ENCODE measurements around the gene STXBP5.

Gene STXBP5

DNA sequence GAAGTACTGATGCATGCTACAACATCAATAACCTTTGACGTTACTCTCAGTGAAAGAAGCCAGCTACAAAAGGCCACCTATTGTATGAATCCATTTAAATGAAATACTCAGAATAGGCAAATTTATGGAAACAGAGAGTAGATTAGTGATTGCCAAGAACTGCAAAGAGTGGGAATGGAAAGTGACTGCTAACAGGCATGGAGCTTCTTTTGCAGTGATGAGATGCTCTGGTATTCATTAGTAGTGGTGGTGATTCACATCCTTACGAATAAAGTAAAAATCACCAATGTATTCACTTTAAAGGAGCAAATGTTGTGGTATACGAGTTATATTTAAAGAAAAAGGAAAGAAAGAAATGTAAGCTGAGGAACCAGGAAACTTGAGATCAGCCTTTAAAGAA, 177.5 kb downstream of the STXBP5 start:
- peak; percentile 52 for DNase-seq (ENCODE audit: low read depth)

GRCh38 chr6:147382945-147383554, 178.8 kb downstream of the STXBP5 start:
- peak; percentile 68 for DNase-seq (ENCODE audit: low read depth)

GRCh38 chr6:147384029-147384428, 179.8 kb downstream of the STXBP5 start:
- DNase-seq (ENCODE audit: low read depth): no peak

DNA sequence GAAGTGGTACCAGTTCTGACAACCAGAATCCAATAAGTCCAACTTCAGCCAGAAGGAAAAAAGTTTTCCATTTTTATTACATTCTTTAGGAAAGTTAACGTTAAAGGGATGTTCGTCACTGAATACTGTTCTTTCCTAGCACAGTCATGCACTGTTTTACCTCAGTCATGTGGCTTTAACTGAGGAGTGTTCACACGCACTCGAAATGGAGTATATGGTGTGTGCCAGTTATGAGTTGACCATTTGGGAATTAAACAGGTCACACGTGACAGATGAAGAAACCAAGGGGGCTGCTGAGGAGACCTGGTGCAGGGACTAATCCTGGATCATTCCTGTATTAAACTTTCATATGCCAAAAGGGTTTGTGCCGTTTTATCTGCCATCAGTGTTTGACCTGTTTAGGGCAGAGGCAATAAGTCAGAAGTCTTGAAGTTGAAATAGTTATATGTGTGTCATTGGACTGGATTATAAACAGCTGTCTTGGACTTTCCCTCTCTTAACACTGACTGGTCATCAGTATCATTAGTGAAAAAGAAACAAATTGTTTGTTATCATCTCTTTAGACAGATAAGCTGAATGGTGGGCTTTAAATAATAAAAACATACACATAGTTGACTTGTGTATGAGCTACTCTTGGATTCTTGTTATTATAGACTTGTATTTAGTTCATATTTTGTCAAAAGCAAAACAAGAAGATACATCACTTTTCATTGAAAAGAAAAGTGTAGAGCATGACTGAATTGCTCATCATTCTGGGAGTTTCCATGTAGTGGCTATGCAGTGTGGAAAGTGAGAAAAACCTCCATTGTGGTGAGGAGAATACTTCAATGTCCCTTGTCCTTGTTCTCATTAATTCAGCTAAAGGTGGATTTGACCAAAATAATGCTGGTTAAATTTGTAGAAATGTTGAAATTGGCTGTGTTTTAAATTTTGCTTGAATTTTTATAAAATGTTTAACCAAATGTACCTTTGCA, 180.8 kb downstream of the STXBP5 start:
- no peak for DNase-seq (ENCODE audit: low read depth)

DNA sequence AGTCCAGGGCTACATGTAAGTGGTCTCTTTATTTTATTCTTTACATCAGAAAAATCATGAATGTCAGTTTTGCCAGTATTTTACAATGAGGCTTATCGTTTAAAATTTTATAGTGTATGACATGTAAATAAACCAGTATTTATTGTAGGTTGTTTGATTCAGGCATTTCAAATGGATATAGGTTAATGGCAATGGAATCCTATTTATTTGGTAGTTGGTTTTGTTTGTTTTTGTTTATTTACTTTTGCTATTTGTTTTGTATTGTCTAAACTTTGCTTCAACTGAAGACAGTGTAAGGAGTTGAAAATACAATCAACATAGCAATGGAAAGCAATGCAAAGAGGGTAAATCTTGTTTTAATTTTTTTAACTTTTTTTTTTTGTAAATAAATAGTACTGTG, 185.2 kb downstream of the STXBP5 start:
- DNase-seq (ENCODE audit: low read depth): no peak

GRCh38 chr6:147390909-147391536, 186.8 kb downstream of the STXBP5 start:
- DNase-seq (ENCODE audit: low read depth): peak; percentile 42

DNA sequence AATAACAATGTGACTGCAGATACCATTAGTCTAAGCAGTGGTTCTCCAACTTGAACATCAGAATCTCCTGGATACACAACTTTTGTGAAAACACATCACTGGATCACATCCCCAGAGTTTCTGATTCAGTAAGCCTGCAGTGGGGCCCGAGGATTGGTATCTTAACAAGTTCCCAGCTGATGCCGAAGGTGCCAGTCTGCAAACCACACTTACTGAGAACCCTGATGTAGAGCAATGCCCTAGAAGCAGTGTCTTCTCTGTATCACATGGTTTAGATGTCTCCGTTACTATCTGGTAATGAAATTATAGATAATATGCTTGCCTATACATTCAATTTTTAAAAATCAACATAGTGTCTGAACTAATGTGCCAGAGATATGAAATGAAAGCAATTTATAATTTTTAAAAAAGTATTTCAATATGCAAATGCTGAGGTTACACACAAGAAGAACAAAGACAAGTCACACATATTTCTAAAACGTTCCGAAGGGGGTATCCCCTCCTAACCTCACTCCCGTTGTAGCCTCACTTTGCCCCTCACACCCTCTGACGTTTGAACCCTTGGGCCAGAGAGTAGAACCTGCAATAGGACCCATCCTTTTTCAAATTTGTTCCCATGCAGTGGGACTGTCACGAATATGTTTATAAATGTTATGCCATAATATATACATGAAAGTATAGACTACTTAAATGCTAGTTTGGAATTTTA, 188.9 kb downstream of the STXBP5 start:
- DNase-seq (ENCODE audit: low read depth): no peak

DNA sequence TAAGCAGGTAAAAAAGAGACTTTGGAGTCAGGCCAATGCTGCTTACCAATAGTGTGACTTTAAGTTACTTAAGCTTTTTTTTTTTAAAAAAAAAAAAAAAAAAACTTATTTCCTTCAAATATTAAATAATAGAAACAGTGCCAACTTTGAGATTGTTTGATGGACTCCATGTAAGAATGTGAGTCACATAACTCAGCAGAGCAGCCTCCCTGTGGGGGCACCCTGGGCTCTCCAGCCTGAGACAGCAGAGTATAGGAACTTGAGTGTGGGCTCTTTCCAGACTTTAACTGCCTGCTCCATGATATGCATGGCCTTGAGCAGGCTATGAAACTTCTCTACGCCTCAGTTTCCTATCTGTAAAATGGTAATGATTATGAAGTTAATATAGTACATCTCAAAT, 190.9 kb downstream of the STXBP5 start:
- DNase-seq (ENCODE audit: low read depth): no peak

DNA sequence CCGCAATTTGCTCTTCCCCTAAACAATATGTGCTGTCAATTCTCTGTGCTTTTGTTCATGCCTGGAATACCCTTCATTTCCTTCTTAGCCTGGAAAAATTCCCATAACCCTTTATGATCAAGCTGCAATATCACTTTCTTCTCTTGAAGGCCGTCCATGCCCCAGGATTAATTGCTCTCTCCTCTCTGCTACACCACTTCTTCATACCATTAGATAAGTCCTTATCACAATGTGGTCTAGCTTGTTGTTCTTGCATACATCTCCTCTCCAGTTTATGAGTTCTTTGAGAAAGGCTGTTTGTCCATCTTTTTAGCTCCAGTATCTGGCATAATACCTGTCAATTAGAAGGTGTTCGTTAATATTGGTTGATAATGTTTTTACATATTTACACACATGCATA, 193.1 kb downstream of the STXBP5 start:
- DNase-seq (ENCODE audit: low read depth): no peak

DNA sequence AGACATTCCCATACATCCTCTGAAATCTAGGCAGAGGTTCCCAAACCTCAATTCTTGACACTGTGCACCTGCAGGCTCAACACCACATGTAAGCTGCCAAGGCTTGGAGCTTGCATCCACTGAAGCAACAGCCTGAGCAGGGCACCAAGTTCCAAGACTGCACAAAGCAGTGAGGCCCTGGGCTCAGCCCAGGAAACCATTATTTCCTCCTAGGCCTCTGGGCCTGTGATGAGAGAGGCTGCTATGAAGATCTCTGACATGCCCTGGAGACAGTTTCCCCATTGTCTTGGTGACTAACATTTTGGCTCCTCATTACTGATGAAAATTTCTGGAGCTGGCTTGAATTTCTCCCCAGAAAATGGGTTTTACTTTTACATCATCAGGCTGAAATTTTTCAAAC, 196.8 kb downstream of the STXBP5 start:
- DNase-seq (ENCODE audit: low read depth): no peak

GRCh38 chr6:147401779-147402178, 197.6 kb downstream of the STXBP5 start:
- DNase-seq (ENCODE audit: low read depth): no peak

- no peak for DNase-seq (ENCODE audit: low read depth)
These were observed 202.6 kb downstream of the STXBP5 start for GRCh38 chr6:147406783-147407182.

DNA sequence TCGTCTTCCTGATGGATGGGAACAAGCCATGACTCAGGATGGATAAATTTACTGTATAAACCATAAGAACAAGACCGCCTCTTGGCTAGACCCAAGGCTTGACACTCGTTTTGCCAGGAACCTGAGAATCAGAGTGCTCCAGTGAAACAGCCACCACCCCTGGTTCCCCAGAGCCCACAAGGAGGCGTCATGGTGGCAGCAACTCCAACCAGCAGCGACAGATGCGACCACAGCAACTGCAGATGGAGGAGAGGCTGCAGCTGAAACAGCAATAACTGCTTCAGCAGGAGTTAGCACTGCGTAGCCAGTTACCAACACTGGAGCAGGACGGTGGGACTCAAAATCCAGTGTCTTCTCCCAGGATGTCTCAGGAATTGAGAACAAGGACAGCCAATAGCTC, 203.4 kb downstream of the STXBP5 start:
- DNase-seq (ENCODE audit: low read depth): no peak

GRCh38 chr6:147416622-147417021, 212.4 kb downstream of the STXBP5 start:
- DNase-seq (ENCODE audit: low read depth): no peak

DNA sequence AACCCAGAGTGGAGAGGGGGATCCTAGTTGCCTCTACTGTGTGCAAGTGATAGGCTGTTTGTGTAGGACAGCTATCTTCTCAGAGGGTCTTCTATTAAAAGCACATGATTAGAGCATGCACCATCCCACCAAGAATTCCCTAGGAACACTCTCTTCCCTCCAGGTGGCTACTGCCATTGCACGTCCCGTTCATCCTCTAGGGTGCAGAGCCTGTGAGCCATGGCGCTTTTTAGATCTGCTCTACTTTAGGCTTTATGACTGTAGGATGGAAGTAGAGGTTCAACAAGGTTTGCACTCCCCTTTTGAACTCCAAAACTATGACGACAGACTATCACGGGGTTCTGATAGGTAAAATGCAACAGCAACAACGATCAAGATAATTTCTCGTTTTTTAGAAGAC, 213.7 kb downstream of the STXBP5 start:
- no peak for DNase-seq (ENCODE audit: low read depth)

DNA sequence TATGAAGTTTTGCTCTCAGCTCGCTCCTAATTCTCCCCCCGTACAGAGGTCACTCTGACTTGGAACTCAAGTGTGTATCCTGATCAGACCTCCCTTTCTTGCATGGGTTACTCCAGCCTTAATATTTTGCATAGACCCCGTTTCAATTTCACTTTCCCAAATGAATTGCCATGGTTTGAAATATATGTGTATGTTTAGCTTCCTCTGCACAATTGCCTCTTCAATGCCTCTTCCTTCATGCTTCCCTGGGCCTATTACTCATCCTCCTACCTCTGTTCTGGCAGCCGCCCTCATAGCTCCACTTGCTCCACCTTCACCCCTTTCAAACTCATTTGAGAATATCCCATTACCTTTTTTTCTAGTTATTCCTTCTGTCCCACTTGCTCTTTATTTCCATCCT, 214.3 kb downstream of the STXBP5 start:
- no peak for DNase-seq (ENCODE audit: low read depth)

GRCh38 chr6:147421903-147422302, 217.7 kb downstream of the STXBP5 start:
- DNase-seq (ENCODE audit: low read depth): no peak

GRCh38 chr6:147423111-147423510, 218.9 kb downstream of the STXBP5 start:
- no peak for DNase-seq (ENCODE audit: low read depth)

- DNase-seq (ENCODE audit: low read depth): no peak
These were observed 225.6 kb downstream of the STXBP5 start for GRCh38 chr6:147429794-147430193.

- no peak for DNase-seq (ENCODE audit: low read depth)
These were observed 226.6 kb downstream of the STXBP5 start for GRCh38 chr6:147430811-147431210.

- DNase-seq (ENCODE audit: low read depth): no peak
These were observed 229.9 kb downstream of the STXBP5 start for GRCh38 chr6:147434076-147434475.

DNA sequence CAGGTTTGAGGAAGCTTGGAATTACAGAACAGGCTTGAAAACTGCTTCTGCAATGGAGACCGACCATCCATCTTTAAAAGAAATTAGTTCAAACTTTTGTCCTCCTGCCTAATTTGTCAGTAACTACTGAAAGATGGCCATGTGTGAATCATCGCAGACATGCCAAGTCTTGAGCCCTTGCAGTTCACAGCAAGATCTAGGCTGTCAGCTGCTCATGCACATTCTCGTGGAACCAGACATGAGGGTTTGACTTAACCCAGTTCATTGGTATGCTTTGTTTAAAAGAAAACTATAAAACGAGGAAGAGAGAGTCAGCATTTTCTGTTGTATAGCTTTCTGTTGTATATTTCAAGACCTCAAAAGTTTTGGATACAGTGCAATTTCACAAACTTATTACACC, 230.3 kb downstream of the STXBP5 start:
- no peak for DNase-seq (ENCODE audit: low read depth)

Measured in ELR (cell line).